ENCODE measurements around the gene HTR3E. TPM values are rescaled to one million over a fixed set of nuclear protein-coding genes. Genes with fewer than 3 reads are reported as not detected.

HTR3E gene
- total RNA-seq, 1 experiment from 2014 or later, result not detected

DNA sequence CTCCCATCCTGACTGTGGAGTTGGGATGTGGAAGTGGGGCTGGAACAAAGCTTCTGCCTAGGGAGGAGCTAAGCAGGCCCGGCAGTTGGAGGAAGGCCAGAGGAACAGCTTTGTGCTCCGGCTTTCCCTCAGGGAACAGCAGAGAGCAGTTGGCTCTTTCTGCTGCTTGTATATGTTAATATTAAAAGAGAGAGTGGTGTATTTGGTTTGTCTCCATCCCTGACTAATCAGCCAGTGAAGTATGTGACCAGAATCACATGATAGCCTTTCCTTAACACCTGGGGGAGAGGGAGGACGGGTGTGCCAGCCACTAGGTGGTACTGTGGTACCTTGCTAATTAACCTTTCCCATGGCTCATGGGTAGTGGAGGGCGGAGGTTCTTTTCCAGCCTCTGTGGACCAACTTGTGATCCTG, 48.3 kb downstream of the HTR3E start:
- H3K27ac ChIP-seq (ENCODE audit: low read length), result no peak overlapping the region
- no peak overlapping the region for H3K9ac ChIP-seq (ENCODE audit: low read length)
- H3K36me3 ChIP-seq (ENCODE audit: low read depth, low read length), result peaks cover 33% of the 10 kb centered on the region
- no peaks in the 10 kb centered on the region for H4K20me1 ChIP-seq (ENCODE audit: low read length)
- no peaks in the 10 kb centered on the region for H3K9me3 ChIP-seq (ENCODE audit: low read length)
- POLR2A ChIA-PET (ENCODE audit: unreplicated experiment), result no interaction called here
- no TSS peak for BruUV-seq (replicated peaks)
- DNase-seq (peak; percentile 72), ATAC-seq (peak; percentile 92)
- no peaks in the 10 kb centered on the region for H3K79me2 ChIP-seq (ENCODE audit: low read length)
- CTCF ChIA-PET, result interaction anchor here (0.6 kb wide), 1 partner anchor 98 kb away, joined by 7 read pairs; no protein-coding TSS in a partner anchor
- H3K4me3 ChIP-seq (ENCODE audit: low read length), result no peak overlapping the region
- H3K27me3 ChIP-seq (ENCODE audit: low read length), result no peaks in the 10 kb centered on the region
- H3F3A ChIP-seq (ENCODE audit: low read length, unreplicated experiment), result peaks cover 4% of the 10 kb centered on the region
- H3K4me1 ChIP-seq (ENCODE audit: insufficient read depth, low read length), result no peaks in the 10 kb centered on the region
- no peaks in the 10 kb centered on the region for H3K9me2 ChIP-seq (replicated peaks; ENCODE audit: low read length)
- H2AFZ ChIP-seq (ENCODE audit: low read length), result no peak overlapping the region
- no peak overlapping the region for H3K4me2 ChIP-seq (ENCODE audit: low read length)
- intact Hi-C loops (cut with micrococcal nuclease), result loop anchor here (1.0 to 5.0 kb wide), 3 partner anchors 42 to 144 kb away; partner anchors contain the start of gene ABCF3
- TF ChIP-seq, protein P1, sequence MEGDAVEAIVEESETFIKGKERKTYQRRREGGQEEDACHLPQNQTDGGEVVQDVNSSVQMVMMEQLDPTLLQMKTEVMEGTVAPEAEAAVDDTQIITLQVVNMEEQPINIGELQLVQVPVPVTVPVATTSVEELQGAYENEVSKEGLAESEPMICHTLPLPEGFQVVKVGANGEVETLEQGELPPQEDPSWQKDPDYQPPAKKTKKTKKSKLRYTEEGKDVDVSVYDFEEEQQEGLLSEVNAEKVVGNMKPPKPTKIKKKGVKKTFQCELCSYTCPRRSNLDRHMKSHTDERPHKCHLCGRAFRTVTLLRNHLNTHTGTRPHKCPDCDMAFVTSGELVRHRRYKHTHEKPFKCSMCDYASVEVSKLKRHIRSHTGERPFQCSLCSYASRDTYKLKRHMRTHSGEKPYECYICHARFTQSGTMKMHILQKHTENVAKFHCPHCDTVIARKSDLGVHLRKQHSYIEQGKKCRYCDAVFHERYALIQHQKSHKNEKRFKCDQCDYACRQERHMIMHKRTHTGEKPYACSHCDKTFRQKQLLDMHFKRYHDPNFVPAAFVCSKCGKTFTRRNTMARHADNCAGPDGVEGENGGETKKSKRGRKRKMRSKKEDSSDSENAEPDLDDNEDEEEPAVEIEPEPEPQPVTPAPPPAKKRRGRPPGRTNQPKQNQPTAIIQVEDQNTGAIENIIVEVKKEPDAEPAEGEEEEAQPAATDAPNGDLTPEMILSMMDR (conservative IDR thresholded peaks at IDR 0.05; ENCODE audit: low read depth, low read length), result peak; percentile 73
- TF ChIP-seq EZH2phosphoT487 (IDR thresholded peaks at IDR 0.05; ENCODE audit: borderline replicate concordance, low read length) (no peak), EZH2 (IDR thresholded peaks at IDR 0.05; ENCODE audit: low read length, unreplicated experiment) (no peak)

DNA sequence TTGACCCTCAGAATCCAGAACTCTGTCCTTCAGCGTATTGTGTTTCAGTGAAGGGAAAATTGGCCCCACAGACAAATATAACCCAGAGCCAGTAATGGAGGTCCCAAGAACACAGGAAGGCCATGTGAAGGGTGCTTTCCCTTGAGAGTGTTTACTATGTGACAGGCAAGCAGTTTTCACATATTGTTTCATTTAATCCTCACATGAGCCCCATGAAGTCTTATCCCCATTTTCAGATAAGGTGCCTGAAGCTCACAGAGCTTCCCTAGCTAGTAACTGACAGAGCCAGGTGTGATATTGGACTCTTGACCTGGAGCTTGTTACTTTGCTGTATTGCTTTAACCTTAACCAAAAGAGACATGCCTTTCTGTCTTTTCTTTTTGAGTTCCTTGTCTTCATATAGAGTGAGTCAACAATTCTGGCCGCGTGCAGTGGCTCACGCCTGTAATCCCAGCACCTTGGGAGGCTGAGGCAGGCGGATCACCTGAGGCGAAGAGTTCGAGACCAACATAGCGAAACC, 48.9 kb downstream of the HTR3E start:
- Histone ChIP-seq H3K27me3 (ENCODE audit: low read length) (no peaks in the 10 kb centered on the region), H3K9me2 (replicated peaks; ENCODE audit: low read length) (no peaks in the 10 kb centered on the region), H3K4me1 (ENCODE audit: insufficient read depth, low read length) (no peaks in the 10 kb centered on the region), H2AFZ (ENCODE audit: low read length) (no peak overlapping the region), H3K9ac (ENCODE audit: low read length) (no peak overlapping the region), H3K4me3 (ENCODE audit: low read length) (no peak overlapping the region), H3K4me2 (ENCODE audit: low read length) (no peak overlapping the region), H4K20me1 (ENCODE audit: low read length) (no peaks in the 10 kb centered on the region), H3K36me3 (ENCODE audit: low read depth, low read length) (peaks cover 26% of the 10 kb centered on the region), H3F3A (ENCODE audit: low read length, unreplicated experiment) (peaks cover 4% of the 10 kb centered on the region), H3K27ac (ENCODE audit: low read length) (no peak overlapping the region), H3K9me3 (ENCODE audit: low read length) (no peaks in the 10 kb centered on the region), H3K79me2 (ENCODE audit: low read length) (no peaks in the 10 kb centered on the region)
- DNase-seq (no peak), ATAC-seq (no peak)
- ChIA-PET CTCF (interaction anchor here (0.6 kb wide), 2 partner anchors 52 to 88 kb away, joined by 3 to 4 read pairs; no protein-coding TSS in a partner anchor), POLR2A (ENCODE audit: unreplicated experiment) (interaction anchor here (0.7 kb wide), 1 partner anchor 76 kb away, joined by 25 read pairs; no protein-coding TSS in a partner anchor)
- intact Hi-C loops (cut with micrococcal nuclease), result loop anchor here (1.0 to 5.0 kb wide), 3 partner anchors 41 to 143 kb away; partner anchors contain the start of gene ABCF3
- no TSS peak for BruUV-seq (replicated peaks)
- TF ChIP-seq, protein P1 (conservative IDR thresholded peaks at IDR 0.05; ENCODE audit: low read depth, low read length), result no peak
- TF ChIP-seq EZH2 (IDR thresholded peaks at IDR 0.05; ENCODE audit: low read length, unreplicated experiment) (no peak), EZH2phosphoT487 (IDR thresholded peaks at IDR 0.05; ENCODE audit: borderline replicate concordance, low read length) (no peak)

DNA sequence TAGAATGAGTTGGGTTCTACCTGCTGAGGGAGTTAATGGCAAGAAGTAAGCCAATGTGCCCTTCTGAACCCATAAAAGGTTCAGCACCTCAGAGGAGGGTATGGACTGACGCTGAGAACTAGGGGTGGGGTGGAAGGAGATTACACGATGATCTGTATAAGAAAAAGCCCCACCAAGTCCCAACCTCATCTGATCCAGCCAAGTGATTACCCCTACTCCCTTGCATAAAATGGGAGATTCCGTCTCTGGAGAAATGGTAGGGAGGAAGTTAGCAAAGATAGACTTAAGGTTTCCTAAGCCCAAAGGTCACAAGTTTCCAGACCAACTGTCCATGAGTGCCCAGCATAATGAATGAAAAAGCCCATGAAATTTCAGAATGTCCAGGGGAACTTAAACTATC, 51.2 kb downstream of the HTR3E start:
- Histone ChIP-seq H3K79me2 (ENCODE audit: low read length) (no peaks in the 10 kb centered on the region), H3K36me3 (ENCODE audit: low read depth, low read length) (peaks cover 11% of the 10 kb centered on the region), H3K4me2 (ENCODE audit: low read length) (no peak overlapping the region), H3K4me3 (ENCODE audit: low read length) (no peak overlapping the region), H3K4me1 (ENCODE audit: insufficient read depth, low read length) (no peaks in the 10 kb centered on the region), H3K27ac (ENCODE audit: low read length) (no peak overlapping the region), H3K9me2 (replicated peaks; ENCODE audit: low read length) (no peaks in the 10 kb centered on the region), H3K9me3 (ENCODE audit: low read length) (no peaks in the 10 kb centered on the region), H3K9ac (ENCODE audit: low read length) (no peak overlapping the region), H2AFZ (ENCODE audit: low read length) (no peak overlapping the region), H4K20me1 (ENCODE audit: low read length) (no peaks in the 10 kb centered on the region), H3K27me3 (ENCODE audit: low read length) (no peaks in the 10 kb centered on the region), H3F3A (ENCODE audit: low read length, unreplicated experiment) (peaks cover 4% of the 10 kb centered on the region)
- no peak for DNase-seq
- TF ChIP-seq EZH2 (IDR thresholded peaks at IDR 0.05; ENCODE audit: low read length, unreplicated experiment), result no peak
- TF ChIP-seq, protein P1 (conservative IDR thresholded peaks at IDR 0.05; ENCODE audit: low read depth, low read length), result no peak
- no peak for TF ChIP-seq EZH2phosphoT487 (IDR thresholded peaks at IDR 0.05; ENCODE audit: borderline replicate concordance, low read length)
- no TSS peak for BruUV-seq (replicated peaks)
- intact Hi-C loops (cut with micrococcal nuclease), result loop anchor here (5.0 kb wide), 1 partner anchor 39 kb away; the partner anchor contains the start of gene ABCF3
- no peak for ATAC-seq
- CTCF ChIA-PET, result no interaction called here
- POLR2A ChIA-PET (ENCODE audit: unreplicated experiment), result interaction anchor here (0.7 kb wide), 1 partner anchor 37 kb away, joined by 3 read pairs; no protein-coding TSS in a partner anchor

All from PC-3 (cell line).